KMS-11 (cell line): ENCODE measurements around the gene ROGDI.

Experiments
- H2AFZ ChIP-seq: fragments of 200-600 bp; sonication (generic); 2 replicates; pipeline ENCODE4 v1.6.1; 2016; ENCODE audit warnings: antibody characterized with exemption, mixed run types, low read depth
- H3K27ac ChIP-seq: fragments of 200-600 bp; sonication (generic); 2 replicates; pipeline ENCODE4 v1.6.1; 2016; ENCODE audit warnings: mild to moderate bottlenecking, mixed run types
- H3K27me3 ChIP-seq: fragments of 200-600 bp; sonication (generic); 2 replicates; pipeline ENCODE4 v1.6.1; 2017; ENCODE audit warnings: mild to moderate bottlenecking, low read depth, mixed run types, moderate library complexity; ENCODE audit not compliant: insufficient read depth
- H3K36me3 ChIP-seq: fragments of 200-600 bp; sonication (generic); 2 replicates; pipeline ENCODE4 v1.6.1; 2017; ENCODE audit warnings: mild to moderate bottlenecking, mixed run types; ENCODE audit not compliant: insufficient read depth
- H3K4me1 ChIP-seq: fragments of 200-600 bp; sonication (generic); 2 replicates; pipeline ENCODE4 v1.6.1; 2016; ENCODE audit warnings: mild to moderate bottlenecking, low read depth, mixed run types; ENCODE audit not compliant: poor library complexity, severe bottlenecking
- H3K4me2 ChIP-seq: fragments of 200-600 bp; sonication (generic); 2 replicates; pipeline ENCODE4 v1.7.0; 2016; ENCODE audit warnings: mild to moderate bottlenecking, mixed run types
- H3K4me3 ChIP-seq: fragments of 200-600 bp; sonication (generic); IDR thresholded peaks from 2 replicates; pipeline ENCODE4 v1.6.1; 2017; ENCODE audit warnings: low read depth, low read length, mixed read lengths; ENCODE audit not compliant: insufficient read depth
- H3K79me2 ChIP-seq: fragments of 200-600 bp; sonication (generic); 2 replicates; pipeline ENCODE4 v1.6.1; 2016; ENCODE audit warnings: low read depth, mixed run types; ENCODE audit not compliant: insufficient read depth
- H3K9ac ChIP-seq: fragments of 200-600 bp; sonication (generic); 2 replicates; pipeline ENCODE4 v1.6.1; 2016; ENCODE audit warnings: mild to moderate bottlenecking, mixed run types
- H4K20me1 ChIP-seq: fragments of 200-600 bp; sonication (generic); 2 replicates; pipeline ENCODE4 v1.6.1; 2016; ENCODE audit warnings: mild to moderate bottlenecking, mixed run types; ENCODE audit not compliant: insufficient read depth
- CTCF ChIP-seq: fragments of 200-600 bp; sonication (generic); conservative IDR thresholded peaks from 2 replicates; pipeline ENCODE4 v1.6.1; 2017; ENCODE audit warnings: low read depth, mild to moderate bottlenecking, antibody characterized with exemption, low read length, moderate library complexity, mixed read lengths

The ROGDI gene

GRCh38 chr16:4825196-4825595, 22.8 kb upstream of the ROGDI start:
- no peaks in the 10 kb centered on the region for H3K4me1 ChIP-seq
- H3K9ac ChIP-seq, result no peak overlapping the region
- H3K36me3 ChIP-seq, result peaks cover 10% of the 10 kb centered on the region; the same call in 1 of the 2 replicates
- TF ChIP-seq CTCF, result no peak
- H3K4me3 ChIP-seq, result no peak overlapping the region
- H3K27me3 ChIP-seq, result no peaks in the 10 kb centered on the region
- no peak overlapping the region for H3K4me2 ChIP-seq
- H2AFZ ChIP-seq, result no peak overlapping the region
- no peak overlapping the region for H3K27ac ChIP-seq
- H3K79me2 ChIP-seq, result no peaks in the 10 kb centered on the region
- no peaks in the 10 kb centered on the region for H4K20me1 ChIP-seq

GRCh38 chr16:4820652-4821051, 18.2 kb upstream of the ROGDI start:
- no peak for TF ChIP-seq CTCF
- Histone ChIP-seq H4K20me1 (no peaks in the 10 kb centered on the region), H3K36me3 (peaks cover 5% of the 10 kb centered on the region; the same call in 1 of the 2 replicates)

GRCh38 chr16:4814542-4815173, 12.2 kb upstream of the ROGDI start:
- H3K36me3 ChIP-seq, result peaks cover 19% of the 10 kb centered on the region; the same call in 1 of the 2 replicates

More at GRCh38 chr16:4820652-4821051, 18.2 kb upstream of the ROGDI start:
- Histone ChIP-seq H3K27me3 (no peaks in the 10 kb centered on the region), H3K4me3 (no peak overlapping the region), H2AFZ (no peak overlapping the region), H3K9ac (no peak overlapping the region), H3K79me2 (no peaks in the 10 kb centered on the region), H3K27ac (no peak overlapping the region), H3K4me1 (no peaks in the 10 kb centered on the region), H3K4me2 (no peak overlapping the region)

GRCh38 chr16:4814046-4814445, 11.6 kb upstream of the ROGDI start:
- peaks cover 19% of the 10 kb centered on the region; the same call in 1 of the 2 replicates for H3K36me3 ChIP-seq
- no peaks in the 10 kb centered on the region for H4K20me1 ChIP-seq
- no peak overlapping the region for H3K4me2 ChIP-seq
- H3K9ac ChIP-seq, result no peak overlapping the region
- no peaks in the 10 kb centered on the region for H3K4me1 ChIP-seq
- no peak overlapping the region for H3K27ac ChIP-seq
- H3K27me3 ChIP-seq, result no peaks in the 10 kb centered on the region
- H3K4me3 ChIP-seq, result no peak overlapping the region
- no peak overlapping the region for H2AFZ ChIP-seq
- no peaks in the 10 kb centered on the region for H3K79me2 ChIP-seq
- TF ChIP-seq CTCF, result no peak

More at GRCh38 chr16:4814542-4815173, 12.2 kb upstream of the ROGDI start:
- no peak overlapping the region for H3K27ac ChIP-seq
- H3K27me3 ChIP-seq, result no peaks in the 10 kb centered on the region
- H3K4me2 ChIP-seq, result no peak overlapping the region
- no peak overlapping the region for H3K4me3 ChIP-seq
- no peak overlapping the region for H3K9ac ChIP-seq
- H2AFZ ChIP-seq, result no peak overlapping the region
- H3K79me2 ChIP-seq, result no peaks in the 10 kb centered on the region
- no peak for TF ChIP-seq CTCF
- no peaks in the 10 kb centered on the region for H3K4me1 ChIP-seq
- no peaks in the 10 kb centered on the region for H4K20me1 ChIP-seq
